HepG2 (cell line): ENCODE data around the gene RHBDD3. TPM values are rescaled to one million over a fixed set of nuclear protein-coding genes. Genes with fewer than 3 reads are reported as not detected.

Source experiments
- BHLHE40 ChIP-seq: IDR thresholded peaks from 2 replicates; pipeline ENCODE4 v1.6.1; 2011; ENCODE audit warnings: low read length, improper control_type of control experiment
- DR1 ChIP-seq: sonication (generic); formaldehyde crosslinking; IDR thresholded peaks from 2 replicates; pipeline ENCODE4 v1.8.0; 2021; ENCODE audit warnings: mild to moderate bottlenecking, missing genetic modification reagents, inconsistent platforms
- HDAC1 ChIP-seq: sonication (generic); formaldehyde crosslinking; IDR thresholded peaks from 2 replicates; pipeline ENCODE4 v1.5.1; 2020; ENCODE audit warnings: mild to moderate bottlenecking, missing genetic modification reagents
- HDAC6 ChIP-seq: fragments of 200-600 bp; sonication (generic); IDR thresholded peaks from 2 replicates; pipeline ENCODE4 v1.7.0; 2017; ENCODE audit warnings: mild to moderate bottlenecking, antibody characterized with exemption, low read length, low read depth
- HNRNPUL1 ChIP-seq: fragments of 200-400 bp; formaldehyde crosslinking; IDR thresholded peaks from 2 replicates; pipeline ENCODE4 v1.6.1; 2017; ENCODE audit warnings: low read depth, mild to moderate bottlenecking, low read length, moderate library complexity
- KLF15 ChIP-seq: sonication (generic); formaldehyde crosslinking; IDR thresholded peaks from 2 replicates; pipeline ENCODE4 v1.8.1; 2023; ENCODE audit warnings: borderline replicate concordance, mild to moderate bottlenecking, inconsistent platforms, missing genetic modification reagents, mixed read lengths
- MED8 ChIP-seq: sonication (generic); formaldehyde crosslinking; IDR thresholded peaks from 2 replicates; pipeline ENCODE4 v1.8.1; 2023; ENCODE audit warnings: mild to moderate bottlenecking, missing genetic modification reagents; ENCODE audit not compliant: insufficient replicate concordance
- NAIF1 ChIP-seq: sonication (generic); formaldehyde crosslinking; IDR thresholded peaks from 2 replicates; pipeline ENCODE4 v1.5.0; 2020; ENCODE audit warnings: mild to moderate bottlenecking, missing genetic modification reagents, borderline replicate concordance
- NBN ChIP-seq: fragments of 450-650 bp; conservative IDR thresholded peaks from 2 replicates; pipeline ENCODE4 v1.6.1; 2017
- POLR2AphosphoS5 ChIP-seq: IDR thresholded peaks from 2 replicates; pipeline ENCODE4 v1.6.1; 2012; ENCODE audit warnings: low read depth, low read length
- SSRP1 ChIP-seq: IDR thresholded peaks from 2 replicates; pipeline ENCODE4 v1.6.1; 2016; ENCODE audit warnings: control low read depth
- TGIF2 ChIP-seq: IDR thresholded peaks from 2 replicates; pipeline ENCODE4 v1.6.1; 2016; ENCODE audit warnings: control low read depth, missing compliant biosample characterization
- THAP11 ChIP-seq: IDR thresholded peaks from 2 replicates; pipeline ENCODE4 v1.6.1; 2016; ENCODE audit warnings: missing biosample characterization, missing genetic modification reagents
- TOPORS ChIP-seq: sonication (generic); formaldehyde crosslinking; IDR thresholded peaks from 2 replicates; pipeline ENCODE4 v1.8.0; 2023; ENCODE audit warnings: mild to moderate bottlenecking, missing genetic modification reagents
- TSC22D2 ChIP-seq: sonication (generic); formaldehyde crosslinking; IDR thresholded peaks from 2 replicates; pipeline ENCODE4 v1.5.1; 2020; ENCODE audit warnings: missing genetic modification reagents, mild to moderate bottlenecking, borderline replicate concordance
- YEATS4 ChIP-seq: sonication (generic); formaldehyde crosslinking; IDR thresholded peaks from 2 replicates; pipeline ENCODE4 v1.4.0; 2020; ENCODE audit warnings: missing genetic modification reagents, borderline replicate concordance
- ZBTB7B ChIP-seq: sonication (generic); formaldehyde crosslinking; IDR thresholded peaks from 2 replicates; pipeline ENCODE4 v1.4.0; 2020; ENCODE audit warnings: missing genetic modification reagents
- ZFP36L1 ChIP-seq: sonication (generic); formaldehyde crosslinking; IDR thresholded peaks from 2 replicates; pipeline ENCODE4 v1.8.0; 2022; ENCODE audit warnings: mild to moderate bottlenecking, missing genetic modification reagents, moderate library complexity
- ZKSCAN8 ChIP-seq: IDR thresholded peaks from 2 replicates; pipeline ENCODE4 v1.6.1; 2016; ENCODE audit warnings: borderline replicate concordance, missing genetic modification reagents, missing compliant biosample characterization
- ZNF160 ChIP-seq: sonication (generic); formaldehyde crosslinking; IDR thresholded peaks from 2 replicates; pipeline ENCODE4 v1.8.0; 2022; ENCODE audit warnings: mild to moderate bottlenecking, inconsistent platforms, missing genetic modification reagents
- ZNF431 ChIP-seq: sonication (generic); formaldehyde crosslinking; IDR thresholded peaks from 2 replicates; pipeline ENCODE4 v1.9.0; 2022; ENCODE audit warnings: missing genetic modification reagents, low read depth, mild to moderate bottlenecking, borderline replicate concordance
- ZNF660 ChIP-seq: sonication (generic); formaldehyde crosslinking; IDR thresholded peaks from 2 replicates; pipeline ENCODE4 v1.5.1; 2020; ENCODE audit warnings: mild to moderate bottlenecking, low read depth, missing genetic modification reagents, borderline replicate concordance
- polyA plus RNA-seq, 8 experiments: library from polyadenylated mRNA; depleted of rRNA in 3 of 8; stranded (reverse) in 7 of 8; unstranded in 1 of 8; fragments of >200 nt; fragmentation: Illumina TruSeq in 4 of 8; extraction: Trizol in 4 of 8; gene quantifications; 2 replicates each; pipeline versions ENCODE4 v1.2.1 to v1.2.3, GENCODE V29; 2011 to 2016; ENCODE audit warnings: low read depth in 4 of 8, missing spikeins in 1 of 8, mixed read lengths in 1 of 8; ENCODE audit not compliant: insufficient read depth in 1 of 8
- total RNA-seq, 5 experiments: library from RNA; depleted of rRNA; stranded (reverse); fragments of >200 nt; fragmentation: Illumina TruSeq; extraction: Trizol; gene quantifications; 2 replicates each; pipeline ENCODE4 v1.2.3, GENCODE V29; 2016; ENCODE audit warnings: low read depth in 1 of 5
- TF ChIP-seq, protein P1 (sequence below): sonication (generic); formaldehyde crosslinking; IDR thresholded peaks from 2 replicates; pipeline ENCODE4 v1.4.0; 2020; ENCODE audit warnings: missing genetic modification reagents, borderline replicate concordance
- TF ChIP-seq, protein P2 (sequence below), 2 experiments: fragments of 450-650 bp in 1 of 2; sonication (generic) in 1 of 2; formaldehyde crosslinking; IDR thresholded peaks; 2 replicates each; pipeline versions ENCODE4 v1.5.0 to v1.8.0; 2020 to 2022; ENCODE audit warnings: mild to moderate bottlenecking in 1 of 2, missing genetic modification reagents in 1 of 2
- TF ChIP-seq, protein P3 (sequence below): IDR thresholded peaks from 2 replicates; pipeline ENCODE4 v1.6.1; 2016; ENCODE audit warnings: missing compliant biosample characterization, missing genetic modification reagents, borderline replicate concordance

The RHBDD3 gene
- total and polyA plus RNA-seq, 2 of the 13 experiments (the other 11 are each of a cell fraction or from before 2014, with no cell fraction given): 12.1 to 26.7 TPM

DNA sequence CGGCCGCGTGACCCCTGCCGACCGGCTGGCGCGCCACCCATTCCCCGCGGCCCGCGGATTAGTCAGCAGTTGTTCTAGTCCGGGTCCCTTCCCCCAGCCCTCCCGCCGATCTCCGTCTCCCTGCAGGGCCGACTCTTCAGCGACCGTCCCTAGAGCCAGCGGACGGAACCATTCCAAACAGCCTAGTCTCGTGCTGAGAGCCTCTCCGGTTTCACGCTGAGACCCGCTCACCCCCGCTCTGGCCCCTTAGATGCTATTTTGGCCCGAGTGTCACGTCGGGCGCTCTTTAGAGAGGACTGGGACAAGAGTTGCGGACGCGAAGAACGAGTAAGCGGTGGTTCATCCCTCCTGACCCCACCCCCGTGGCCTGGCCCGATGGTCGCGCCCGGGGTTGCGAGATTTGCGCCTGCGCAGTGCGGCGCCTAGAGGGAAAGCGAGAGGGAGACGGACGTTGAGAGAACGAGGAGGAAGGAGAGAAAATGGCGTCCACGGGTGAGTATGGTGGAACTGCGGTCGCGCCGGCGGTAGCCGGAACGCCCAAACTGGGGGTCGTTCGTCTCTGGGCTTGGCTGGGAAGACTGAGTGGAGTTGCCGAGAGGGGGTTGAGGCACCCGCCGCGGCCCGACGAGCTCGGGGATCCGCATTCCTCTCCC lies at the start of gene RHBDD3, which contains the start of gene EWSR1 (continued):
- TF ChIP-seq, protein P1, sequence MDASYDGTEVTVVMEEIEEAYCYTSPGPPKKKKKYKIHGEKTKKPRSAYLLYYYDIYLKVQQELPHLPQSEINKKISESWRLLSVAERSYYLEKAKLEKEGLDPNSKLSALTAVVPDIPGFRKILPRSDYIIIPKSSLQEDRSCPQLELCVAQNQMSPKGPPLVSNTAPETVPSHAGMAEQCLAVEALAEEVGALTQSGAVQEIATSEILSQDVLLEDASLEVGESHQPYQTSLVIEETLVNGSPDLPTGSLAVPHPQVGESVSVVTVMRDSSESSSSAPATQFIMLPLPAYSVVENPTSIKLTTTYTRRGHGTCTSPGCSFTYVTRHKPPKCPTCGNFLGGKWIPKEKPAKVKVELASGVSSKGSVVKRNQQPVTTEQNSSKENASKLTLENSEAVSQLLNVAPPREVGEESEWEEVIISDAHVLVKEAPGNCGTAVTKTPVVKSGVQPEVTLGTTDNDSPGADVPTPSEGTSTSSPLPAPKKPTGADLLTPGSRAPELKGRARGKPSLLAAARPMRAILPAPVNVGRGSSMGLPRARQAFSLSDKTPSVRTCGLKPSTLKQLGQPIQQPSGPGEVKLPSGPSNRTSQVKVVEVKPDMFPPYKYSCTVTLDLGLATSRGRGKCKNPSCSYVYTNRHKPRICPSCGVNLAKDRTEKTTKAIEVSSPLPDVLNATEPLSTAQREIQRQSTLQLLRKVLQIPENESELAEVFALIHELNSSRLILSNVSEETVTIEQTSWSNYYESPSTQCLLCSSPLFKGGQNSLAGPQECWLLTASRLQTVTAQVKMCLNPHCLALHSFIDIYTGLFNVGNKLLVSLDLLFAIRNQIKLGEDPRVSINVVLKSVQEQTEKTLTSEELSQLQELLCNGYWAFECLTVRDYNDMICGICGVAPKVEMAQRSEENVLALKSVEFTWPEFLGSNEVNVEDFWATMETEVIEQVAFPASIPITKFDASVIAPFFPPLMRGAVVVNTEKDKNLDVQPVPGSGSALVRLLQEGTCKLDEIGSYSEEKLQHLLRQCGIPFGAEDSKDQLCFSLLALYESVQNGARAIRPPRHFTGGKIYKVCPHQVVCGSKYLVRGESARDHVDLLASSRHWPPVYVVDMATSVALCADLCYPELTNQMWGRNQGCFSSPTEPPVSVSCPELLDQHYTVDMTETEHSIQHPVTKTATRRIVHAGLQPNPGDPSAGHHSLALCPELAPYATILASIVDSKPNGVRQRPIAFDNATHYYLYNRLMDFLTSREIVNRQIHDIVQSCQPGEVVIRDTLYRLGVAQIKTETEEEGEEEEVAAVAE (CRISPR knock-in tag): peak; percentile 38; the same call in 1 of the 2 replicates
- TF ChIP-seq TOPORS (CRISPR knock-in tag) (peak; percentile 75; the same call in 1 of the 2 replicates), BHLHE40 (peak; percentile 98), KLF15 (no peak), ZBTB7B (0 out of 2 replicates have a peak, but pooled peaks have one; percentile 16), MED8 (peak; percentile 65), ZNF160 (CRISPR knock-in tag) (peak; percentile 18; the same call in 1 of the 2 replicates), HNRNPUL1 (no peak), ZKSCAN8 (no peak; the same call in 1 of the 2 replicates), HDAC1 (CRISPR knock-in tag) (peak; percentile 59), NBN (no peak), TSC22D2 (CRISPR knock-in tag) (no peak), DR1 (CRISPR knock-in tag) (peak; percentile 53; the same call in 1 of the 2 replicates), YEATS4 (CRISPR knock-in tag) (peak; percentile 90), NAIF1 (CRISPR knock-in tag) (peak; percentile 5; the same call in 1 of the 2 replicates), HDAC6 (no peak), SSRP1 (CRISPR knock-in tag) (no peak), ZFP36L1 (CRISPR knock-in tag) (peak; percentile 47; the same call in 1 of the 2 replicates), TGIF2 (CRISPR knock-in tag) (peak; percentile 33; the same call in 1 of the 2 replicates), ZNF660 (peak; percentile 21; the same call in 1 of the 2 replicates), ZNF431 (CRISPR knock-in tag) (no peak), THAP11 (CRISPR knock-in tag) (peak; percentile 65; the same call in 1 of the 2 replicates), POLR2AphosphoS5 (peak; percentile 90)
- TF ChIP-seq, protein P2, sequence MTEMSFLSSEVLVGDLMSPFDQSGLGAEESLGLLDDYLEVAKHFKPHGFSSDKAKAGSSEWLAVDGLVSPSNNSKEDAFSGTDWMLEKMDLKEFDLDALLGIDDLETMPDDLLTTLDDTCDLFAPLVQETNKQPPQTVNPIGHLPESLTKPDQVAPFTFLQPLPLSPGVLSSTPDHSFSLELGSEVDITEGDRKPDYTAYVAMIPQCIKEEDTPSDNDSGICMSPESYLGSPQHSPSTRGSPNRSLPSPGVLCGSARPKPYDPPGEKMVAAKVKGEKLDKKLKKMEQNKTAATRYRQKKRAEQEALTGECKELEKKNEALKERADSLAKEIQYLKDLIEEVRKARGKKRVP (CRISPR knock-in tag; IDR thresholded peaks at IDR 0.05): no peak
- TF ChIP-seq, protein P3, sequence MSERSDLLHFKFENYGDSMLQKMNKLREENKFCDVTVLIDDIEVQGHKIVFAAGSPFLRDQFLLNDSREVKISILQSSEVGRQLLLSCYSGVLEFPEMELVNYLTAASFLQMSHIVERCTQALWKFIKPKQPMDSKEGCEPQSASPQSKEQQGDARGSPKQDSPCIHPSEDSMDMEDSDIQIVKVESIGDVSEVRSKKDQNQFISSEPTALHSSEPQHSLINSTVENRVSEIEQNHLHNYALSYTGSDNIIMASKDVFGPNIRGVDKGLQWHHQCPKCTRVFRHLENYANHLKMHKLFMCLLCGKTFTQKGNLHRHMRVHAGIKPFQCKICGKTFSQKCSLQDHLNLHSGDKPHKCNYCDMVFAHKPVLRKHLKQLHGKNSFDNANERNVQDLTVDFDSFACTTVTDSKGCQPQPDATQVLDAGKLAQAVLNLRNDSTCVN (CRISPR knock-in tag): no peak; the same call in 1 of the 2 replicates
